Stimulated activated CD8-positive, alpha-beta memory T cell treated with anti-CD3 and anti-CD28 coated beads, Interleukin-7, amount 100 ng/mL, for 4 hours (primary cell): Measurements from ENCODE around the gene C19orf44.
A peak's percentile ranks its signal among the peaks of the same experiment; 100 is the strongest.

ENCODE experiments used
- DNase-seq, 2 donors: peaks; one replicate each; pipeline ENCODE4 v3.0.0-alpha.2; 2020; ENCODE audit warnings: low read depth in 2 of 2

The C19orf44 gene

DNA sequence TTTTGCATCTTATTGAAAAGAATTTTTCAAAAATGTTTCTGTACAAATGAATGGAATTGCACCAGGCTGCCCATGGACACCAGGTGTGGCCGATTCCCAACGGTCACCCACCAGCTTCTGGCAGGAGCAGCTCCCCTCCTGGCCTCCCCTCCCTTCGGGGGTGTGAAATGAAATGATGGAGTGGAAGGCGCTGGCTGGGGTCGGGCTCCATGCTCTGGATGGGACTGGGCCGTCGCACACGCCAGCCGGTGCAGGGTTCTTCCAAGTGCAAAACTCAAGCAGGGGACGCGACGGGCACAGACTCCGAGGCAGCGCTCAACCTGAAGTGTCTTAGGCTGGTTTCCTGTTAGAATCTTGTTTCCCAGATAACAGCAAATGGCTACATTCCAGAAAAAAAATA is 21.9 kb downstream of the C19orf44 start:
- no peak for DNase-seq

DNA sequence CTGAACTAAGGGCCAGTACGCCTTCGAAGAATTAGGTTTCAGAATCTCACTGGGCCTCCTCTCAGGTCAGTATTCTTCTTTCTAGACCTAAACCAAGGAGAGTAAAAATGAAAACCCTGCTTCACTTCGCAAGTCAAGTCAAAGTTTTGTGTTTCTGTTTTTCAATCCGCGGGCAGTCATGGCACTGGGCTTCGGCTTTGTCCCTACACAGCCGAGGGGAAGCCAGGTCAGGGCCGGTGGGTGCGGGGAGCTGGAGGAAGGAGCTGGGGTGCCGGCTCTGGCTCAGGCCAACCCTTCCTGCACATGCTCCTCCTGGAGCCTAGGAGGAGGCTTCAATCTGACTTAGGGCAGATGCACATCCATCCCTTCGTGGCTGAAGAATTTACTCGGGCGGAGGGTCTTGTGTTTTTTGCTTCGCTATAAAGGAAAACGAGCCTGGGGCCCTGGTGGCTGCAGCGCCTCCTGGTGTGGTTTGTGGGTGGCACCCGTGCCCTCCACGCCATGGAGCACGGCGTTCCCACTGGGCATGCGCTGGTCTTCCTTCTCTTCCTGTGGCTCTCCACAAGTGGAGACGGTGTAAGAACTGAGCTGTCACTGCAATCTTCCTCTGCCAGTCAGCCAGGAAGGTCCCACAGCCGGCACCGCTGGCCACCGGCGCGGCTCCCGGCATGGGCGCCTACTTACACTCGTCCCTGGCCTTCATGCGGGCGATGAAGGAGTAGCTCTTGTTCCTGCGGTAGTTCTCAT is 22.5 kb downstream of the C19orf44 start:
- no peak for DNase-seq

DNA sequence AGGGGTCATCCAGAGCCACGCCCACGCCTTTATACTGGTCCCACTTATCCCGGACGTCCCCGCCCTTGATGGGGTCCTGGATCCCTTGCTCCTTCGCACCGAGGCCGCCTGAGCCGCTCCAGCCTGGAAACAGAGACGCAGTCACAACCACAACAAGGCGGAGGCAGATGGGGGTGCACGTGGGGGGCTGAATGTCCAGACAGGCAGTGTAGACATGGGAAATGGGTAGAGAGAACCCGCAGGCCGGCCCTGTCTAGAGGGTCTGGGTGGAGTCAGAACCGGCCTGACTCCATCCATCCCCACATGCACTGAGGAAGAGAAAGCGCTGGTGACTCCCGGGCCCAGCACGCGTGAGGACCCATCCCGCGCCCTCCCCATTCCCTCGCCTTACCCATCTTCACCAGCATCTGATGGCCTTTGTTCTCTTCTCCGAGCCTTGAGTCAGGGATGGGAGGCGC is 23.1 kb downstream of the C19orf44 start:
- DNase-seq, result no peak

DNA sequence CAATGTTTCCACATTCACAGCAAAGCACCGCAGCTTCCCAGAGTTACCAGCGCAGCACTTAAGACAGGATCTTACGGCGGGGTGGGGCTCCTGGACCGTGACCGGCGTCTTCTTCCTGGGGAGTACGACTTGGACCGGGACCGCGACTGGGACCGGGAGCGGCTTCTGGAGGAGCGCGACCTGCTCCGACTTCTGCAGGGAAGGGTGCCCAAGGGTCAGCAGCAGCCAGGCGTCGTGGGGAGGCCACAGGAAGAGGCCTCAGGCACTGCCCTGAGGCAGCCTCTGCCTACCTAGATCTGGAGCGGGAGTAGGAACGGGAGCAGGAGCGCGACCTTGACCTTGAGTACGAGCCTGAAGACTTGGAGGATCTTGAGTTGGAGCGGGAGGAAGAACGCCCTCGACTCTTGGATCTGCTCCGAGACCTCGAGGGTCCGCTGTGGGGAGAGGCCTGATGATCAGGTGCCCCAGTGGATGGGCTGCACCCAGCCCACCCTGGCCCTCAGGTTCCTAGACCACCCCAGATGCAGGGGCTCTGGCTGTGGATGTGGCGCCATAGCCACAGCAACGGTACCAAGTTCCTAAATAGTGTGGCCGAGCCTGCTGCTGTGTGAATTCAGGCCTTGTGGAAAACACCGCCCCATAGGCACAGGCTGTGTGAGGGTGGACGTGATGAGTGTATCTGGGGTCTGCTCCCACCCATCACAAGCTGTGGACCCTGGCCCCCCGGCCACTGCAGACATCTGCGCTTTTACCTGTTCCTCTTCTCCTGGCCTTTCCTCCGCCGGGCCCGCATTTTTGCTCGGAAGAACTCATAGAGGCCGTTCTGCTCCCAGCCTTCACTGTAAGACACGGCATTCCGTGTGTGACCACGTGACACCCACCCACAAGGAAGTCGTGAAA is 24.1 kb downstream of the C19orf44 start:
- no peak for DNase-seq

DNA sequence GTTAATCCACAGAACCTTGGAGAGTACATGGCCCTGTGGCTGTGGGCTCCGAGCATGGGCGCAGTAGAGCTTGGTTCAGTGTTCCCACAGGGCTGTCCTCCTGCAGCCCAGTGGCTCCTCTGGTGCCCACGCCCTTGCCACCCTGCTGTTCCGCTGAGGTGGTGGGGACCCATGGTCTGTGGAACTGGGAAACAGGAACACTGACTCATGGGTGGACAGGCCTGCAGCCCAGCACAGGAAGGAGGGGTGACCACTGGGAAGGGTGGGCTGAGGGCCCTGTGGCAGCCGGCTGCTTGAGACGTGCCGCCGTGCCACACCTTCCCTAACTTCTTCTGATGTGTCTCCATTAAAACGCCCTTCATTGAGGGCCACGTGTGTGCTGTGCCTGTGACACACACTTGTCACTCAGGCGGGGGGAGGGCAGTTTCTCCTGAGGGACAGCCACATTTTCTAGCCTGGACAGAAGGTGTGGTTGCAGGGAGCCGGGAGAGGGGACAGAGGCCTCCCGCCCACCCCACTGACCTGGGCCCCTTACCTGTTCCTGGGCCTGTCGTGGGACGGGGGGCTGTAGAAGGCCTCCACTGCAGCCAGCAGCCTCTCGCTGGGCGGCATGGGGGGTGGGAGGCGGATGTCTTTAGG is 24.9 kb downstream of the C19orf44 start:
- DNase-seq, result no peak

DNA sequence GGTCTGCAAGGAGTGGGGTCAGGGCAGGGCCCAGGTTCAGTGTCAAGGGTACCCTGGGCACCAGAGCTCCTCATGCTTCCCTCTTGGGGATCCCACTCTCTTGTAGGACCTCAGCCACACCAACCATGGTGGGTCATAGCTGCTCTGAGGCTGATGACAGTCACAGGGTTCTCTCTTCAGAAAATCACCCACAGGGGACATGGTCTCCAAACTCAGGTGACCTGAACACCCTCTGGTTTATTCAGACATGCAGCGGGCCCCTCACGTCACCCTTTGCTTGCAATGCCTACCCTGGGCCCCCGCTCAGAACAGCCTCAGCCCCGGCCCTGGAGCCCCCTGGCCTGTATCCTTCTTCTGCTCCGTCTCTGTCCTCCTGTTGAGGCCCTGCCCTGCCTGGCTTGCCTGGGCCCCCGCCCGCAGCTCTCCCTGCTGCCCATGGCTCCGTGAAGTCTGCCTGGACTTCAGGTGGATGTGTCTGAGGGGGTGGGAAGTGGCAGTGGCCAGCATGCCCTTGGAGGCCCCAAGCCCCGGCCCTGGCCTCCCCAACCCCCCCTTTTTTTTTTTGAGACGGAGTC is 25.6 kb downstream of the C19orf44 start:
- DNase-seq, result no peak

DNA sequence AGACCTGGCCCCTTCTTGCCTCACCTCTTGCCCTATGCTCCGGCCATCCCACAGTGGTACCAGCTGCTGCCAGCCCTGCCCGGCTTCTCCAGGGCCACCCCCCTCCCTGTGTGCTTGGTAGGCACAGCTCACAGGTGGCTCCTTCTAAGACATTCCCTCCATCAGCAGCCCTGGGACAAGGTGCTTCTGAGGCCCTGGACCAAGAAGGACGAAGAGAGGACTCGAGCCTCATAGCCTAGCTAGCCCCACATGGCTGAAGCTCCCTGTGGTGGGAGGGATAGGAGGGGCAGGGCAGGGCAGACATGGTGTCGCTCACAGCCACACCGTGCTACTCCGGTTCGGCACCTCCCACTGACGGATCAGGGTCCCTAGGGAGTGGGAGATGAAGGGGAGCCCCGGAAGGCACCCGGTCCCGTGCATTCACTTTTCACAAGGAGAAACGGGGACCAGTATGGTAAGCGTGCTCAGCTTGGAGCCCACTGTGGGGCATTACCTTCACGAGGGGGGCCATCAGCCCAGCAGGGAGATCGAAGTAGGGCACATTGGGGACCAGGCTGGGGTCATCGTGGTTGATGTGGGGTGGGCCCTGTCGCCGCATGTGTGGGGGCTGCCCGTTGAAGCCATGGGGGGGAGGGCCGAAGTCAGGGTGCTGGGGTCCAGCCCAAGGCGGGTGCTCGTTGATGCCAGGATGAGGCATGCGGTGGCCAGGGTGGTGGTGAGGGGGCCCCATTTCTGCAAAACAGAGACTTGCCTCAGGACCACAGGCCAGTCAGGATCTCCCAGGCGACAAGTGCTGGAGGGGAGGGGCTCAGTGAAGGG is 26.6 kb downstream of the C19orf44 start:
- DNase-seq, result no peak

DNA sequence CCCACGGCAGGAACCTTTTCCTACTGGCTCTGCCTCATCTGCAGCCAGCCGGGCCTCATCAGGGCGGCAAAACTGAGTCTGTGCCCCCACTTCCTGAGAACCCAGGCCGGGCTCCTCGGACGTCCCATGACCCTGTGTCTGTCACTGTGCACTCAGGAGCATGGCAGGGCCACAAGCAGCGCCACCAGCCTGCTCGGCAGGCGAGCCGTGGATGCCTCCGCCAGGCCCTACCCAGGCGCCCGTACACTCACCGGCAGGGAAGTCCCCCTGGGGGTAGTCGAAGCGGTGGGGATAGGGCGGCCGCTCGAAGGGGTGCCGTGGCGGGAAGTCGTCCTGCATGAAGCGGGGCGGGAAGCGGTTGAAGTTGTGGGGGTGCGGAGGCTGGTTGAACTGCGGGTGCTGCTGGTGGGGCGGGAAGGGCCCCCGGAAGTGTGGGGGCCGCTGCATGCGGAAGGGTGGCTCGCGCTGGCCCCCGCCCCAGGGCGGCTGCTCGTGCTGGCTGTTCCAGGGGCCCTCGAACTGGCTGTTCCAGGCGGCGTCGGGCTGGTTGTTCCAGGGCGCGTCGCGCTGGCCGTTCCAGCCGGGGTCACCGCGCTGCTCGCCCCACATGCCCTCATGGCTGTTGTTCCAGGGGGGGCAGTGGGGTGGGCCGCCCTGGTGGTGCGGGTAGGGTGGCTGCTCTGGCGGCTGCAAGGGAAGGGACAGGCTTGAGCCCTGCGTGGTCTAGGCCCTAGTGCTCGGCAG is 29.0 kb downstream of the C19orf44 start:
- DNase-seq, result no peak

DNA sequence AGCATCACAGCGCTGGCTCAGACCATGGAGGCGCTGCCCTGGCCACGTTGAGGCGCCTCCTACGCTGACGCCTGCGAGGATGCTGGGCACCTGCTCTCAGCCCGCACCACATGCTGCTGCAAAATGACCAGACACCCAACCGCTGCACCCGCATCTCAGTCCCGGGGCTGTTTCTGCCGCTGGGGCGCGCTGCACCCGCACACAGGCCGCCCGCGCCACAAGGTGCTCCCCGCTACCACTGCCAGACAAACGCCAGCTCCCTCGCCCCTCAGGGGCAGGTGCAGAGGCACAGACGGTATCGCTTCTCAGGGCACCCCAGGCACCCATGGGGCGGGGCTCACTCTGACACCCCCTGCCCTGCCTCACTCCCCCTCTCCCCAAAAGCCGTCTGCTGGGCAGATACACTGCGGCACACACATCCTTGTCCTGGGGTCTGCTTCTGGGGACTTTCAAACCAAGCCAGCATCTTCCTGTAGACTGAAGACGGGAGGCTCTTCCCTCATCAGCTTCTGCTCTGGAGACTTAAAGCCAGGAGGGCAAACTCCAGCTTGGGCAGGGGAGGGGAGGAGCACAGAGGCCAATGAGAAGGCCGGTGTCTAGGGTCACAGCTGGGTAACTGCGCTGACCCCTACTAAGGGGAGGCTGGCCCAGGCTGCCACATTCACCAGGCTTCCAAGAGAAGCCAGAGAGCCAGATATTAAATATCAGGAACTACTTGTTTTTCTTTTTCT is 29.7 kb downstream of the C19orf44 start:
- no peak for DNase-seq

DNA sequence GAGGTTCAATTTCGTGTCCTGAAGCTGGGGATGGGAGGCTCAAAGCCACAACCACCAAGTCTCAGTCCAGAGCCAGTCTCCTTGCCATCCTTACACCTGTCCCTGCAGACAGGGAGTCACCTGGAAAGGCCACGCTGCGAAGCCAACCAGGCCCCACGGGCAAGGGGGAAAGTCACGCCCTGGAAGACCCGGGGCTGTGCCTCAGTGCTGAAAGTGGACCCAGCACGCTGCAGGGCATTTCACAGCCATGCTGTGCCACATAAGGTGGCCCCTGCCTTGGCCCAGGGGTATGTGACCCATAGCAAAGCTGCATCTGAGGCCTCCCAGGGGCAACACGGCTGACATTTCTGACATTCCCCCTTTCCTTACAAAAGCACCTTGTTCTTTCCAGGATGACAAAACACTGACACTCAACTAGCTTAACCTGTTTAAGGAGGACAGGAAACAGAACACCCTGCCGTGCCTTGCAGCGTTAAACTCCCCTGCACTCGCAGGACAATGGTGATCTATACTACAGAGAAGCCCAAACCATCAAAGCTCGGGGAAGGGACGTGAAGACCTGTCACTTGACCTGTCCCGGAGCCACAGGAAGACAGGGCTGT is 31.2 kb downstream of the C19orf44 start:
- DNase-seq, result no peak

DNA sequence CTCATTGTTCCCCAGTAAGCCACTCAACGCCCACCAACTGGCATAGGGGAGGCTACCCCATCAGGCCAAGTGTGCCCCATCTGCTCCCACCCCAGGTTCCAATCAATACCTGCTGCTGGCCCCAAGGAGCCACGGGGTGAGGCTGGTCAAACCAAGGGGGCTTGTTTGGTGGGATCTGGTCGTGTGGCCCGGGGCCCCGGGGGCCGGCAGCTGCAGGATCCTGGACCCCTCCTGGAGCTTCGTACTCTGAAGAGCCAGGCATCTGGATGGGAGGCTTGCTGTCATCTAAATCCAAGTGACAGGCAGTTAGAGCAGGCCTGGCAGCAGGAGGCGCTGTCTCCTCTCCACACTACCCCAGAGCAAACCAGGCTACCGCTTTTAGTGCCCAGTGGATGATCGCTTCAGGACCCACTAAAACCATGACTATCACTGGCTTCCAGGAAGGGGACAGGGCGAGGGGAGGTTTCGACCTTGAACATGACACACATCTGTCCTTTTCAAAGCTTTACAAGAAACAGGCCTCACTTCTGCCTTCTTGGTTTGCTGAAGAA is 31.9 kb downstream of the C19orf44 start:
- peak in 1 of 2 donors; percentile 10 for DNase-seq

DNA sequence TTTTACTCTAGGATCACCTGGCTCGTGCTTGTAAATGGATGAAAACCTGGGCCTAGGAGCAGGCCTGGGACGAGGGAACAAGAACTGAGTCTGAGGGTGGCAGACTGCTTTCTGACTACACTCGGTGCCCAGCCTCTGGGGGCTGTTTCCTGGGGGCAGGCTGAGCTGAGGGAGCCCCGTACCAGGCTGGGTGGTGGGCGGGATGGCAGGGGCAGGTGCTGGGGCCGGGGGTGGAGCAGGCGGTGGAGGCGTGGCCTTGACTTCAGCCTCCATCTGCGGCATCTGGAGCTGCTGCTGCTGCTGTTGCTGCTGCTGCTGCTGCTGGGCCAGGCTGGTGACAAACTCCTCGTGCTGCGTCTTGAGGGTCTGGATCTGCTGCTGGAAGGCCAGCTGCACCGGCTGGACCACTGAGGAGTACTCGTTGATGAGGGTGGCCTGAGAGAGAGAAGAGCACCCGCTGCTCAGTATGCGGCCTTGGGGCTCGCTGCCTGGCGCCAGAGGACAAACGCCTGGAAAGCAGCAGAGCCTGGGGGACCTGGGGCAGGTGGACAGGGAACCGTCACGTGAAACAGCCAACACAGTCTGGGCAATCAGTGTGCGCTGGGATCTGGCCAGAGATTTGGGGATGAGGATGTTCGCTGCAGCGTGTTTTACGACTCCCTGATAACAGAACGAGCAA is 33.4 kb downstream of the C19orf44 start:
- no peak for DNase-seq

DNA sequence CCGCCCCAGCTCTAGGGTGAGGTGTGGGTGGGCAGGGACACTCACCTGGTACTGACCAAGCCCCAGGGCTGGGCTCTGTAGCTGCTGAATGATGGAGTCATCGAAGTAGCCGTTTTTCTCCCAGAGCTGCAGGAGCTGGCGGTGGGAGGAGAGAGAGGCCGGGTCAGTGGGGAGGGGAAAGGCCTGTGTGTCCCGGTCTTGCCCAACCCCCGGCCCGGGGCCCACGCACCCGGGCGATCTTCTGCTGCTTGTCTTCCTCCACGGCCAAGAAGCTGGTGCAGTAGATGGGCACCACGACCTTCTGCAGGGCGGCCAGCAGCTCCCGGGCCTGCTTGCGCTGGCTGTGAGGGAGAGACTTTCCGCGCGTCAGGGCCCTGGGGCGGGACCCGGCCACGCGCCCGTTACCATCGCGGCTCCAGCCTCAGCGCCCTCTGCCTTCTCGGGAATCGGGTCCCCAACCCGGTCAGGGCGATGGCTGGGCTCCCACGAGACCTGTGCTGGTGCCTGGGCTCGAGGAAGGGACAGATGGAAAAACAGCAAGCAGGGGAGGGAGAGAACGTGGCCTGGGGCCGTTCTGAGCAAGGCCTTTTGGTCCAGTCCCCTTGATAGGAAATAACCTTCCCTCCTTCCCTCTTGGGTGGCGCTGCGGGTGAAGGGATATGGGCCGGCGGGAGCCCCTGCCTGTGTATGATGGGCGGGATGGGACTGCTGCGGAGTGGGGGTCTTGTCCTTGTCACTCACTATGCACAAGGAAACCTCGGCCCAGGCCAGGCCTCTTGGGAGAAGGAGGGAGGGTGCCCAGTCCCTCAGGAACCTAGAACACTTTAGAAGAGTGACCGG is 34.6 kb downstream of the C19orf44 start:
- DNase-seq, result no peak

DNA sequence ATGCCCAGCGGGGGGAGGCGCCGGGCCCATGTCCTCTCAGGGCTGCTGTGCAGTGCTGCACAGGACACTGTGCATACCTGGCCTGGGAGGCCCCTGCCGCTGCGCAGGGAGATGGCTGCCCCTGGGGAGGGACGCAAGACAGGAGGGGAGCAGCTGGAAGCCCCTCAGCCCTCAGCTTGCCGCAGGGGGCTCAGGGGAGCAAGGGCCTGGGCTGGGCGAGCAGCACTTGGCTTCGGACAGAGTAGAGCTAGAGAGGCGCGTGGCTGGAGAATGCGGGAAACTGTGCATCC is 35.1 kb downstream of the C19orf44 start:
- no peak for DNase-seq

DNA sequence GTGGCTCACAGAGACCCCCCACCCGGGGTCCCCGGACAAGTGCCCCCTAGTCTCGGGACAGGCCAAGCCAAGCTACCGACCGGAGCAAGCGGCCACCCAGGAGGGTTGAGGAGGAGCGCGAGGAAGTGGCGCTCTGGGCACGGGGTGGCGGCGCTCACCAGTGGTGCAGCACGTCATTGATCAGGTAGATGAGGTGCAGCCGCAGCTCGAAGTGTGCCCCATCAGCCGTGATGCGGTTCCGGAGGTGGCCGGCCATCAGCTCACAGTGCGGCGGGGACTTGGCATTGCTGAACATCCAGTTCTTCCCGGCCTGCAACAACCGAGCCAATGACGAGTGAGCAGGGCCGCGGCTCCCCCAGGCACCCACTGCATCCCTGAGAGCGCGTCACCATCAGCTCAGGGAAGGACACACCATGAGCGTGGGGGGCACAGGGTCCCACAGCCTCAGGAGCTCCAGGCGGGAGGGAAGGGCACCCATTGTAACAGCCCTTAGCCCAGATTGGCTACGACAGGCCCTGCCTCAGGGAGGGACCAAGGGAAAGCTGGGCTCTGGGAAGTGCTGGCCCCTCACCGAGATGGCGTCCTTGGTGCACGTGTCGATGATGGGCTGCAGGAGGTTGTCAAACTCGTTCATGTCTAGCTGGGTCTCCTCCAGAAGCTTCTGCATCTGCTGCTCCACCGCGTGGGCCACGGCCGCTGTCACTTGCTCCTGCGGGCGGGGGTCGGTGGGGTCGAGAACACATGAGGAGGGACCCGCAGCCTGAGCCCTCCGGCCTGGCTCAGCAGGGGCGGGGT is 36.4 kb downstream of the C19orf44 start:
- no peak for DNase-seq

DNA sequence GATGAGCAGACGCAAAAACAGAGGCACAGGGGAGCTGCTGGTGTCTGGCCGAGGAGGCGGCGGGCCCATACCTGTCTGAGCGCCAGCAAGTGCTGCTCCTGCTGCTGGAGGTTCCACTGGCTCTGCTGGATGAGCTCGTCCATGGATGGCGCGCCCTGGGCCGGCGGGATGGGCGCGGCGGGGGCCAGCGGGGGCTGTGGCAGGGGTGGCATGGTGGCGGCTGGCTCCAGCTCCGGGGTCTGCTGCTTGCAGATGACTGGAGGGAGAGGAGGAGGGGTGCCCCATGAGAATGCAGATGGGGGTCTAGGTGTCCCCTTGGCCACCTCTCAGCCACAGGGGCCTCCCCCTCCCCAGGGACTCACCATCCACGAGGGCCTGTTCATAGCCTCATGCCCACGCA is 39.2 kb downstream of the C19orf44 start:
- DNase-seq, result no peak

DNA sequence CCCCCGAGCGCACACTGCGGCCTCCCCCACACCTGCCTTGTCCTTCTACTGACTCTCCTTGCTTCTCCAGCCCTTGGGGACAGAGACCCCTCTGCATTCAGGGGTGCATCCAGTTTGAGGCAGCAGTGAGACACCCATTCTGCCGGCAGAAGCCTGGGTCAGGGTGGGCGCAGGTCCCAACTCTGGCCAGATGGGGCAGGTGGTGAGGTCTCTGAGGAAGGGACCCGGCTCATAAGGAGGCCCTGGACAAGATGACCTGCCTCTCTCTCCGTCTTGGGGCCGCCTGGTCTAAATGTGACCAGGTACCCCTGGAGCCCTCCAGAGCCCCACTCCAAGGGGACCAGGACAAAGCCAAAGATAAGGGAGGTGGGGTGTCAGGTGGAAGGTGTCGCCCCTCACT is 39.9 kb downstream of the C19orf44 start:
- DNase-seq, result no peak
